Posterior vena cava (tissue), 2 donors: ENCODE results near the gene LRIG1. TPM values are rescaled to one million over a fixed set of nuclear protein-coding genes. Genes with fewer than 3 reads are reported as not detected.

Experiments
- DNase-seq: peaks from one replicate; pipeline ENCODE4 v3.0.0-alpha.2; 2020; ENCODE audit warnings: low spot score
- intact Hi-C, 2 donors: fragments of 100-400 bp; cut with DNase I; formaldehyde crosslinking; loops; one replicate each; pipeline versions ENCODE4 v1.14.1 to v1.14.2; 2022 to 2023
- total RNA-seq, 2 donors: library from RNA; stranded (reverse); fragmentation: NEBNext Ultra II Directional; extraction: Animal tissue kit (Norgen Biotek cat#: 25700); gene quantifications; one replicate each; pipeline ENCODE4 v1.2.1, GENCODE V29; 2021
- donor health status: DM: yes; HTN: yes; CAD: no.
- donor health status: DM: yes; HTN: yes; CAD: no.

The LRIG1 gene
- total RNA-seq, 2 donors from 2014 or later = 55.7 to 83.8 TPM

DNA sequence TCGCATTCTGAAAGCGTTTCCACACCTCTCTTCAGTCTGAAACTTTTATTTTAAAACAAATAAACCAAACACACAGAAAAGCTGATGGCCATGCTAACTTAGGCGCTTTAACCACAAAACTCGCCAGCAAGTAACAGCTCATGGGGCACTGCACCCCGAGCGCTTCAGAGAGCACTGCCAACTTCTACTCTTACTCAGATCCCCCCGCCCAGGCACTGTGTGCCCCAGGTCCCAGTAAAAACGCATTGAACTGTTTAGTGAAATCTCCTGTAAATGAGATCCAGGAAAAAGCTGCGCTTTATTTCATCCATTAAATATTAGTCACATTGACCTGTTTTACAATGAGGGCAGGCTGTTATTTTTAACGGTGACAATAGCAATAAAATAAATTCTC, 99.7 kb downstream of the LRIG1 start:
- intact Hi-C loops = loop anchor here in 1 of 2 donors (10.0 kb wide), 2 partner anchors 126 to 414 kb away; no protein-coding TSS in a partner anchor
- no peak for DNase-seq

DNA sequence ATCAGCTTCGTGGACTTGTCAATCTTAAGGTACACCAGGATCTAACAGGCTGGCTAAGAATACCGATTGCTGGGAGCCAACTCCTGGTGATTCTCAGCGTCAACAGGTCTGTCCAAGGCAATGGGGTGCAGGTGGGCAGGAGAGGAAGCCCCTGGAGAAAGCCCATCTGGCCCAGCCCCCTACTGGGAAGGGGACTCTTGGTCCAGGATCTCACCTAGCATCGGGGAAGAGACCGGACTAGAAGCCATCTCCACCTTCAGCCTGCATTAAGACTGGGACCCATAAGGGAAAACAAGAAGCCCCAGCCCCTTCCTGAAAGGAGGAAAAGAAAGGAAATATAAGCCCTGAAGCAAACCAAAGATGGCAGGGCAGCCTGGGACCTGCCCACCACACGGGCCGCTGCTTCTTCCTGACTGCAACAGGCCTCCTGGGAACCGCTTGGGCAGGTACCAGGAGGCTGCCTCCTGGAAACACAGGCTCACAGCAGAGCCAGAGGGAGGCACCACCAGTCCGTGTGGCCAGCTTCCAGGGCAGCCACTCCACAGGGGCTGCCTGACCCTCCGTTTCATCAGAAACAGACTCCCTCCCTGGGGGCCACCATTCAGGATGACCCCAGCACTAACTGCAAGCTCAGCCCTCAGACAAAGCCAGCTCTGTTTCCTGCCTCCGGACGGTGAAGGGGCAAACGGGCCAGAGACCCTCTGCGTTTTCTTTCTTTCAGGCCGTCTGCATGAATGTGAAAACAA, 100.2 kb downstream of the LRIG1 start:
- intact Hi-C loops = loop anchor here in 1 of 2 donors (10.0 kb wide), 2 partner anchors 126 to 414 kb away; no protein-coding TSS in a partner anchor
- DNase-seq = no peak

DNA sequence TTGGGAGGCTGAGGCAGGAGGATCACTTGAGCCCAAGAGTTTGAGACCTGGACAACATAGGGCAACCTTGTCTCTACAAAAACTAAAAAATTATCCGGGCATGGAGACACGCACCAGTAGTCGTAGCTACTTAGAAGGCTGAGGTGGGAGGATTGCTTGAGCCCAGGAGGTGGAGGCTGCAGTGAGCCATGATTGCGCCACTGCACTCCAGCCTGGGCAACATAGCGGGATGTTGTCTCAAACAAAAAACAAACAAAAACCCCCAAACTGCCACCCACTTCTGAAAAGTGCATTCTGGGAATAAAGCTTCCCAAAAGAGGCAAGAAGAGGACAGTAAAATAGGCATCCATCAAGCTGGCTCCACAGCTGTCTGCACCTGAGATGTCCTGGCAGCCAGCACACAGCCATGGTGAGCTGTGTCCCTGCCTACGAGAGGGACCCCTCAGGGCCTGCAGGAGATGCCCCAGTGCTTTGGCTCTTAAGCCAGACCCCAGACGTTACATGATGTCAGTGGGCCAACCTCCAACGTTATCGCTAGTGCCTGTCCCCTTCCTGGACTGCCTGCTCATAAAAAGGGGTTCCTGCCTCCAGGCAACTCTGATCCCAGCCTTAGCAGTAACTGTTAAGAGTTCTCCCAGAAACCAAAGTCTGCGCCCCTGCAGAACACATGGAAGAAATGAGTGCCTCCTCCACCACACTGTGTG, 101.1 kb downstream of the LRIG1 start:
- DNase-seq = no peak
- intact Hi-C loops = loop anchor here in 1 of 2 donors (10.0 kb wide), 2 partner anchors 125 to 415 kb away; no protein-coding TSS in a partner anchor

DNA sequence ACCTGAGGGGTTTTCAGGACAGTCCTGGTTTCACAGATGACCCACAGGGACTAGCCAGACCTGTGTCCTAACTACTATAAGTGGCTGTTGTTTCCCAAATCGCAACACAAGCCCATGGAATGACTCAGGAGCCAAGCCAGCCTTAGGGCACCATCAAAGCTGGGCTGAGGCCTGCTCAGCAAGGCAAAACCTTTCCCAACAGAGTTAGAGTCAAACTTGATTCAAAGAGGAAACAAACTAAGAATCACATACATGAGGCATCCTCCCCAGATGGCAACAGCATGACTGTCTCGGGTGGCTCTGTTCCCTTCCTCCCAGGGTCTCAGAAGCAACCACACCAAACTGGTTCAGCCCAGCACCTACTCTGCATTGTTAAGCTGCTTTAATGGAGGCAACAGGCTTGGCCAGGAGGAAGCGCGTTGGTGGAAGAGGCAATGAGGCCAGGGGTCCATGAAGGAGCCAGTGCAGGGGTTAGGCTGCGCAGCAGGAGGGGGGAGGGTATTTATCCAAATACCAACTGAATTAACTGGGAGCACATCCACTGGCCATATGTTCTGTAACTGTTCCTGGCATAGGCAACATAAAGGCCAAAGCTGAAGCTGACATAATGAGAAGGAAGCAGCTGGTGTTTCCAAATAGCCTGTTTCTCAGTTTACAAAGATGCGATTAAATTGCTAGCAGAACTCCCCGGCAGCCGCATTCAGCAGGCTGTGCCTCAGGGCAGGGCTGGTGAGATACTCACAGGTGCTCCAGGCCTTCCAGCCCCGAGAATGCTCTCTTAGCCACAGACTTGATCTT, 102.4 kb downstream of the LRIG1 start:
- DNase-seq = no peak
- intact Hi-C loops = no loop called here

DNA sequence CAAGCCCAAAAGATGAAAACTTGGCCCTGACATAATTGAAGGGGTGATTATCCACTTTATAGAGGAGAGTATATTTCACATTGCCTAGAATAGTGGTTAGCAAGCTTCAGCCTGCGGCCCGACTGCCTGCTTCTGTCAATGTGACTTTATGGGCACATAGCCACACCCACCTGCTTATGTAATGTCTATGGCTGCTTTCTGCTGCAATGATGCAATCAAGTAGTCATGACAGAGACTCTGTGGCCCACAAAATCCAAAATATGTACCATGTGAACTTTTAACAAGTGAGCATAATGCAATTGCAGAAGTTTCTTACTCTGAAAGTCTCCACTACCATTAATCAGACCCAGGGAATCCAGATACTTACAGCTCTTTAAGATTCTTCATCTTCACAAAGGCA, 103.1 kb downstream of the LRIG1 start:
- no peak for DNase-seq
- intact Hi-C loops = no loop called here

DNA sequence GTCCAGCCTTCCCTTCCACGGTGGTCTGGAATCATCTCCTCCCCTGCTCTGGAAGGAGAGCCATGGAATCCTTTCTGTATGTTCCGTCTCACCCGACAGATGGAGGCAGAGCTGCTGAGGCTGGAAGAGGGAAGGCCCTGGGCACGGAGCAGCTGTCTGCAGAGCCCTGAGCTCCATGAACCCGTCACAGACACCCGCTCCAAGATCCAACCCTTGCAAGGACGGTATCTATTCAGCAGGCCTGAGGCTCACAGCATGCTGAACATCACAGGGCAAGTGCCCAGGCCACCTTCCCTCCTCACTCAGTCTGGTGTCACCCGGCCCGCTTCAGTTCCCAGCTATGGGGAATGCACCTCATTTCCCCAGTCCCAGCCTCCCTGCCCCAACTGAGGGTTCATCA, 103.9 kb downstream of the LRIG1 start:
- intact Hi-C loops = no loop called here
- DNase-seq = no peak

DNA sequence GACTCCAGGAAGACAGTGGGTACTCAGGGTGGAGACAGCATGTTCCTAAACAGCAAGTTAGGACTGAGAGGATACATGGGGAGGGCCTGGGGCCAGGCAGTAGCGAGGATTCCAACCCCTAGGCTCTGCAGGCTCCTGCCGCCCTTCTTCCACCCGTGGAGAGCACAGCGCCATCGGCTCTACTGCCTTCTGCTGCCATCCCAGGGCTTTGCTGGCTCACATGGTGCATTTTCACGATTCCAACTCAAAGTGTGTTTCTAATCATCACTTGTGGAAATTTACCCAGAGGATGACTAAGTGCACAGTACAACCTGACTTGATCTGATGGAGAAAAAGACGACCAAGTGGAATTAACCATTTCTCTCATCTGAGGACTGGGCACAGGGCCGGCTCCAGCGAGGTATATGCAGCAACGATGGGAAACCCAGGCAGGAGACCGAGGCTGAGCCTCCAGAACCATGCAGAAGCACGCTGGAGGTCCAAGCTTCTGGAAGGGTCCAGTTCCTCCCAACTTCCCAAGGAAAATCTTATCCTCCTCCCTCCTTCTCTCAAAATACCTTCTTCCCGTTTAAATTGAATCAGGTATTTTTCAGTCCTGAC, 104.6 kb downstream of the LRIG1 start:
- intact Hi-C loops = no loop called here
- no peak for DNase-seq

DNA sequence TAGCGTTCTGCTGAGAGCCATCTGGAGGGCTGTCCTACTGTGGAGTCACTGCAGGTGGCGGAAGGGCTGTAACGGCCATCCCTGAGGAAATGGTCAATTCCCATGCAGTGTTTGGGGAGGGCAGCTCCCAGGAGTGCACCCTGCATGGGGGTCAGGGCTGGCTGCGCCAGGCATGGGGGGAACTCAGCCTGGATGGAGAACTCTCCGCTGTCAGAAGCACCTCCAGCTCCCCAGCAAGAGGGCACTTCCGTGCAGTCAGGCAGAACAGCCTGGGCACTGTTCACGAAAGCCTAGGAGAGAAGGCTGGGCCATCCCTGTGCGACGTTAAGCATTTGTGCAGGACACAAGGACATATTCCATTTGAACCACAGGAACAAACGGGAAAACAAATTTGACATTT, 105.2 kb downstream of the LRIG1 start:
- intact Hi-C loops = no loop called here
- no peak for DNase-seq

DNA sequence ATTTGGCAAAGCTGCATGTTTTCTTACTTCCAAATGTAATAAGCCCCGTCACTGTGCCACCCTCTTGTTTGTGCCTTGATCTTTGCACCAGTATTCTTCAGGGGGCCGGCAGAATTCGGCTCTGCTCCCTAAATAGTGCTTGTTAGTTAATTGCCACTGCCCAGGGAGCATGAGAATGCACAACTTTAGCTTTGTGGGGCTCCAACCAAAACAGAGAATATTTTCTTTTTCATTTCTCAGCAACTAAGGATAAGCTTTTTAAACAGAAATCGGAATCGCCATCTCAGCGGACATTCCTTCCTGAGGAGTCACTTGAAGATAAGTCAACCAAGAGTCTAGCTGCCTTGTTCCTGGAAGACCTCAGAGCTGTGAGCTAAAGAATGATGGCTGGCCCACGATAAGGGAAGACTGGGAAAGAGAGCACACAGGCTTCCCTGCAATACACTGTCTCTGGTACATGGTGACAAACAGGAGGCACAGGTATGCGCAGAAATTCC, 106.0 kb downstream of the LRIG1 start:
- no peak for DNase-seq
- intact Hi-C loops = no loop called here

DNA sequence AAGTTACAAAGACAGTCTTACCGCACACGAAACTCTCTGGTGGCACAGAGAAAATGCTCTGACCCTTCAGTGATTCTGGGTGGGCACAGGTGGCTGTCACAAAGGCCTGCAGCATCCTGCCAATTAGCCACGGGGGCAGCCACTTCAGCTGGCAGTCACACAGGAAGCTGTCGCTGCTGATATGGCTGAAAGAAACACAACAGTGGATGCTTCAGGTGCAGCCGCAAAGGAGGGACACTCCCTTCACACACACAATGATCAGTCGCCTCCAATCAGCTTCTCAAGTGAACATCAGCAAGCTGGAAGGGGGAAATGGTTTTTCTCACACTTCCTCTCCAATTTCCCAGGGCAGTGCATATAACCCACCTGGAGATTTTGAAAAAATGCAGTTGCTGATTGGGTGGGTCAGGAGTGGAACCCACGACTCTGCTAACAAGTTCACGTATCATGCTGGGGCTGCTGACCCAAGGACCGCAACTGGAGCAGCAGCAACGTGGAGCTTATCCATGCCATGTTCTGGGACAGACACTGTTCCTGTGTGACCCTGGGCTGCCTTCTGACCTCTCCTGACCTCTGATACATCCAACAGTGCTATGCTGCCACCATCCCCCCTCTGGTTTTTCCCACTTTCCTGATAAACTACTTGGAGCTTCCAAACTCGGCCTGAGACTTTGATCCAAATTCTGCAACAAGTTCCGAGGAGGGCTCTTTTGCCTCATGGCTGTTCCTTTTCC, 106.6 kb downstream of the LRIG1 start:
- intact Hi-C loops = no loop called here
- peak; percentile 74 for DNase-seq

DNA sequence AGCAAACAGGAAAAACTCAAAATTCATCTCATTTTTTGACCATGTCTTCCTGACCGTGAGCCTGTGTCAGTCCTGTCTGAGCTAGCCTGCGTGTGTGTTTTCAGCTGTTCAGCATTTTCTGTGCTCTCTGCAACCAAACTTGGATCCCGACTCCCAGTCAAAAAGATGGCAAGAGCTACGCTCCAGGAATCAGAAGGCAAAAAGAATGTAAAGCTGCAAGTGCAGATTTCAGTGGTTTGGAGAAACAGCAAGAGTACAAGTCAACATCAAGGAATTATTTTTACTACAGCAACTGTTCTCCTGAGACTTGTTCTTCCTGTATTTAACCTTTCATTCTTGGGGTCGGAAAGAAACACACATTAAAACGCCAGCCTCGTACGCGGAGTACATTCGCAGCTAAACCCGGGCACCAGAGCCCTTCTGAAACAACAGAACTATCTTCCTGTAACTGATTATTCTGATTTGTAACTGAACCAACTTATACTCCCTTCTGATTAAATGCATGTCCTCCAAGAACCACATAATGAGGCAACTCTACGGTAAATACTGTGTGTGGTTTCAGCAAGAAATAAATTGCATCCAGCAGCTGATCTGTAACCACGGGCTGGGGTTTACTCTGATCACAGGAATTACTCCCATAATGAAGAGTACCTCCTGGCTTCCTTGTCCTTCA, 107.4 kb downstream of the LRIG1 start:
- DNase-seq = no peak
- intact Hi-C loops = no loop called here

DNA sequence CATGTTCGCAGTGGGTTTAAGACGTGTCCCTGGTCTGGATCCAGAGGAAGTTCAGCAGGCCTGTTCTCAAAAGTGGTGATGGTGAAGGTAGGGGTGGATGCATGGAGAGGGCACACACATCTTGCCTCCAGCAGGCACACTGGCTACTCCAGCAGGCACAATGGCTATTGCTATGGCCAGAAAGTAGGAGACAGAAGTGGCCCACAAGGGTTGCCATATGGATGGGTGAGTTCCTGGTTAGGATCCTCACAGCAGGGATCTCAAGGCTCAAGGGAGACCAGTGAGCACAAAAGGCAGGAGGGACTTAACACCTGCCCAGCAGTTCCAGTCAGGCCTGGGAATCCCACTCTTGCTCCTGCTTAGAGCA, 107.9 kb downstream of the LRIG1 start:
- intact Hi-C loops = no loop called here
- no peak for DNase-seq

DNA sequence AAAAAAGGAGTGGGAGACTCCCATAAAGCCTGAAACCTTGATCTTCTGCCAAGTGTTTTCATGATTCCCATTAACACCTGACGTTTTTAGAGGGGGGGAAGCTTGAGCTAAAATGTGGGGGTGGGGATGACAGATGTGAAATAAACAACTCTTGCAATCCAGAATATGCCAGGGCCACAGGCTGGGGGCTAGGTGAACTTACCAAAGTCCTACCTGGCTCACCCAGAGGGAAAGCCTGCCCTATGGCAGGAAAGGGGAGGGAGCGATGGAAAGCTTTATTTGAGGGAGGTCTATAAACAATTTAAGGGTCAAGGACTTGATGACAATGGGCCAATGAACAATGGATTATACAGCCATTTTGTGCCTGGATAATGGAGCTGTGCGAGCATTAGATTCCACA, 108.3 kb downstream of the LRIG1 start:
- DNase-seq = no peak
- intact Hi-C loops = no loop called here

DNA sequence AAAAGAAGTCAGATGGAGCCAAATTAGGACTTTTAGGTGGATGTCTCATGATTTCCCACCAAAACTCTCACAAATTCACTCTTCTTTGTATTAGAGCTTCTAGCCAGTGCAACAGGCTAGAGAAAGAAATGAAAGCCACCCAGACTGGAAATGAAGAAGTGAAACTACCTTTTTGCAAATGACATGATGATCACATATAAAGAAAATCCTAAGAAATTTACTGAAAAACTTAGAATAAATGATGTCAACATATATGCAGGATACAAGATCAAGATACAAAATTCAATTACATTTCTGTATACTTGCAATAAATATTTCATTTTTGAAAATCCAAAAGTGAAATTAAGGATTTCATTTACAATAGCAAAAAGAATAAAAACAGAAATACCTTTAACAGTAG, 110.8 kb downstream of the LRIG1 start:
- no peak for DNase-seq
- intact Hi-C loops = no loop called here

DNA sequence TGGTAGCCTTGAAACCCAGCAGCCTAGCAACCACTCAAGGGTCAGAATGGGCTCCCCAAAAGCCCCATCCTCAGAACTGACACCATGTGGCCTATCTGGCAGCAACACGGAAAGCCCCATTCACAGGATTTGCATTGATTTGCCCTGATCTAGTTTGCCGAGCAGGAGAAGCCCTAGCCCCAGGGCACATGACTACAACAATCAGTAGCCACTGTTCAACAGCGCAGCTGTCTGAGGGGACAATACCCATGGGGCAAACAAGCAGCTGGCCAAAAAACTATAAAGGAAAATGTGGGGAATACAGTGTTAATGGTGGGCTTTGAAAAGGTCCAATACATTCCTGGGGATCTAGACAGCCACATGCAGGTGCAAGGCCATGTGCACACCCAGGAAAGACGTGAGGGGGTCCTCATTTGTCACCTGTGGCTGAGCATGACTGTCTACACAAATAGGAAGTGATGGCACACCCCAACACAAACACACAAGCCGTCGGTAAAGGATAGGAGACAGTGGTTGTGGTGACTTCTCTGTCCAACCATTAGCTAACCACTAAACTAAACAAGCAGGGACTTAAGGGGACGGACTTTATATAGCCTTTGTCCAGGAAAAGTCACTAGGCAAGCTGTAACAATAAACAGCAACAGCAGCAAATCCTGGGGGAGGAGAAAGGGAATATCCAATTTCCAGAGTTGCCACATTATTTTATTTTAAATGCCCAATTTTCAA, 113.7 kb downstream of the LRIG1 start:
- intact Hi-C loops = loop anchor here in 1 of 2 donors (10.0 kb wide), 1 partner anchor 92 kb away; no protein-coding TSS in a partner anchor
- no peak for DNase-seq

DNA sequence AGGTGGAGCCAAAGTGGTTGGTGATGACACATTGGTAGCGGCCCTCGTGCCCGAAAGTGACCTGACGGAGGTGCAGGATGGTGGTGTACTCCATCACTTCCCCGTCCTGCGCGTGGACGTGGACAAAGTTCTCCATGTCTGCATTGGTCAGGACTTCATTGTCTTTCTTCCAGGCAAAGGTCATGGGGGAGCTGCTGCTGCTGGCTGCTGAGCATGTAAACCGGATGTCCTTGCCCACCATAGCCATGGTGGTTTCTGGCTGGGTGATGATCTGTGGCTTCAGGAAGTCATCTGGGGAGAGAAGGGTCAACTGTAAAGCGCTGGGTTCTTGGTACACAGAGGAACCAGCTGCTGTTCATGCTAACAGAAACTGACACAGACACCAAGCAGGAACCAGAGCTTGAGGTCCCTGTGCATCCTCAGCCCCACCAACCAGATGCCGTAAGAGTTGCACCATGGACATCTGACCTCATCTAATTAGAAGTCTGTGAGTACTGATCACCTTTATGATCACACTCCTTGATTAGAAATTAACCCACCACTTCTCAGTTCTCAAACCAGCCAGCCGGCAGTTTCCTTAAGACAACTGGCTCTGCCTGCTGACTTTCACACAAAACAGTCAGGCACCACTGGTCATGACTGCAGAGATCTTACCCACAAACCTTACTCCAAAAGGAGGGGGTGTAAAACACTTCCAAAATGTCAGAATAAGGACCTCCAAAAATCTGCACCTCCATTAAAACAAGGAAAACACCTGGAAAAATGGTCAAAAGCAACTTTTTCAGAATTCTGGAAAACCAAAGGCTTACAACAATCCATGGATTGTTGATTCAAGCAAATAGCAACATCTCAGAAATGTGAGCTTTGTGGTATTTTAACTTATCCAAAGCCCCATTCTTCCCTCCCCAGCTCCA, 114.6 kb downstream of the LRIG1 start:
- DNase-seq = no peak
- intact Hi-C loops = loop anchor here in 1 of 2 donors (10.0 kb wide), 1 partner anchor 91 kb away; no protein-coding TSS in a partner anchor
